NCI-H2171 treated with DMSO at 0.1 percent for 48 hours (cell line): ENCODE results near the gene FNDC1.

Source experiments
- DNase-seq: peaks from one replicate; lab custom pipeline; 2025; lab: John Stamatoyannopoulos, UW

The FNDC1 gene

GRCh38 chr6:159161839-159162238 is 7.4 kb upstream of the FNDC1 start:
- no peak for DNase-seq

GRCh38 chr6:159163901-159164370 is 5.3 kb upstream of the FNDC1 start:
- DNase-seq = no peak

GRCh38 chr6:159168536-159169192 is 536 bp upstream of the FNDC1 start:
- no peak for DNase-seq

- peak; percentile 59 for DNase-seq
These were observed 545 bp downstream of the FNDC1 start for GRCh38 chr6:159169557-159170332.

- no peak for DNase-seq
These were observed 1.1 kb downstream of the FNDC1 start for GRCh38 chr6:159170333-159170672.

- DNase-seq = no peak
These were observed 2.0 kb downstream of the FNDC1 start for GRCh38 chr6:159170999-159171712.

GRCh38 chr6:159172091-159172491 is 2.9 kb downstream of the FNDC1 start:
- no peak for DNase-seq

- peak; percentile 68 for DNase-seq
These were observed 5.2 kb downstream of the FNDC1 start for GRCh38 chr6:159174263-159174969.

- no peak for DNase-seq
These were observed 7.7 kb downstream of the FNDC1 start for GRCh38 chr6:159176913-159177312.

- DNase-seq = no peak
These were observed 9.6 kb downstream of the FNDC1 start for GRCh38 chr6:159178847-159179246.

GRCh38 chr6:159180001-159180400 is 10.8 kb downstream of the FNDC1 start:
- DNase-seq = no peak

GRCh38 chr6:159181914-159182313 is 12.7 kb downstream of the FNDC1 start:
- DNase-seq = no peak

- no peak for DNase-seq
These were observed 15.4 kb downstream of the FNDC1 start for GRCh38 chr6:159184559-159184958.

- DNase-seq = no peak
These were observed 21.3 kb downstream of the FNDC1 start for GRCh38 chr6:159190460-159190859.

- DNase-seq = no peak
These were observed 24.7 kb downstream of the FNDC1 start for GRCh38 chr6:159193923-159194322.

- no peak for DNase-seq
These were observed 25.2 kb downstream of the FNDC1 start for GRCh38 chr6:159194421-159194820.

GRCh38 chr6:159196430-159196975 is 27.3 kb downstream of the FNDC1 start:
- no peak for DNase-seq

- DNase-seq = no peak
These were observed 28.1 kb downstream of the FNDC1 start for GRCh38 chr6:159197251-159197650.

- no peak for DNase-seq
These were observed 32.1 kb downstream of the FNDC1 start for GRCh38 chr6:159201336-159201735.

GRCh38 chr6:159203304-159204005 is 34.3 kb downstream of the FNDC1 start:
- DNase-seq = no peak

- DNase-seq = no peak
These were observed 35.4 kb downstream of the FNDC1 start for GRCh38 chr6:159204605-159205004.
